Stimulated activated CD4-positive, alpha-beta T cell treated with anti-CD3 and anti-CD28 coated beads, Interleukin-4, amount 100 ng/mL, for 24 hours (primary cell): ENCODE data around the gene KIF1A.
"Not testable (repeated sequence)": the region's sequence is repeated elsewhere in the genome, so short reads cannot be mapped to it uniquely, and the experiment has no call there.

Experiments
- DNase-seq: peaks from one replicate; pipeline ENCODE4 v3.0.0-alpha.2; 2020

KIF1A gene

GRCh38 chr2:240784629-240785423 is 35.2 kb downstream of the KIF1A start:
- DNase-seq: no peak

GRCh38 chr2:240783819-240784621 is 36.0 kb downstream of the KIF1A start:
- no peak for DNase-seq

DNA sequence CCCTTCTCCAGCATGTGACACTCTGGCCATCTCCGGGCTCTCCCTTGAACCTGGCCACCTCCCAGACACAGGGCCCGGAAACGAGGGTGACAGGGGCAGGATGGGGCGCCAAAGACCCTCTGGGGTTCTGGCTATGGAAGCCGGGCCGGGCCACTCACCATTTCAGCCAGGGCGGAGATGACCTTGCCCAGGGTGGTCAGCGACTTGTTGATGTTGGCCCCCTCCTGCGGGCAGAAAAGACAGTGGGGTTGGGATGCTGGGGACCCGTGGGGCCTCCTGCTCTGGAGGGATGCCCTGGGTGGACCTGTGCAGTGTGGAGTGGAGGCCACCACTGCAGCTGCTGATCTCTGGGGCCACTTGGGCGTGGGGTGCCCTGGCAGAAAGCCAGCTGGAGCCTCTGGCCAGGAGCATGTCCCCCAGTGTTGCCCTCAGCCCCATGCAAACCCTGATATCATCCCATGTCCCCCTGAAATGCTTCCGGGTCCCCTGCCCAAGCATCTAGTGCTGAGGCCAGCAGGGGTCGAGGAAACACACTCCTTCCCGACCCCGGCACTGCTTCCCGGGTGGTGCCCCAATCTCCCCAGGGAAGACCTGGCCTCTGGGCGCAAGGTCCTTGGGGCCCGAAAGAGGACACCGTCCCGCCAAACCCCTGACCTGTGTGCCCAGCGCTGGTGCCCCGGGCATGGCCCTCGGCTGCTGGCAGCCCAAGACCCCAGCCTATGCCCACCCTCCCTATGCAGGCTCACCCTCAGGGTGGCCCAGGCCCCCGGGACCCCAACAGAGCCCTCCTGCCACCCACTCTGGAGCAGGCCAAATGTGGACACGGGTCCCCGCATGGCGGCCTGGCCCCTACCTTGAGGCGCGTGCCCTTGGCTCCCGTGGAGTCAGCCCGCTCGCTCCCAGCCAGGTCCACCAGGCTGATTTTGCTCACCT is 36.9 kb downstream of the KIF1A start:
- no peak for DNase-seq

DNA sequence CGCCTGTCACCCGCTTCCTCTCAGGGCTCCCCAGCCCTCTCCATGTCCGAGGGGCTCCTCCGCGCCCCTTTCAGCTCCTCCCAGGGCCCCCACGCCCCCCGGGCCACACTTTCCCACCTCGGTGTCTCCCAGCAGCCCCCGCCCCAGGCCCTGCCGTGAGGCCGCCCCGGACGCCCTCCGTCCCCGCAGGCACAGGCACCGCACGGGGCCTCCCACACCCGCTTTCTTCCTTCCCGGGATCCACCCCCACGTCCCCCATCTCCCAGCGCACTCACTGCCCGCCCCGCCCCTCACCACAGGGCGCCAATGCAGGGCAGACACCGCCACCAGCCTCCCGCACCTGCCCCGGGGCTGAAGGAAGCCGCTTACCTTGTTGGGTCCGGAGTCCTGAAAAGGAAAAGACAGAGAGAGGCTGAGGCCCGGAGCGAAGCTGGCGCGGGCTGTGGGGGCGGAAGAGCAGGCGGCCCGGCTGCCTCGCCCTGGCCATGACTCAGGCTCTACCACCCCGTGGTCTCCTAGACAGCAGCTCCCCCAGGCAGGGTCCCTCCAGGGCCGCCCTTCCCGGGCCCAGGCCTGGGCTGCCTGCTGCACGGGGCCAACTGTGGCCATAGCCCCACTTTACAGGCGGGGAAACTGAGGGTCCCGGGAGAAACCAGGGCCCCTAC is 37.7 kb downstream of the KIF1A start:
- no peak for DNase-seq

GRCh38 chr2:240781471-240782220 is 38.4 kb downstream of the KIF1A start:
- DNase-seq: no peak

GRCh38 chr2:240780023-240780700 is 39.9 kb downstream of the KIF1A start:
- DNase-seq: no peak

GRCh38 chr2:240779250-240779832 is 40.7 kb downstream of the KIF1A start:
- DNase-seq: not testable (repeated sequence)

DNA sequence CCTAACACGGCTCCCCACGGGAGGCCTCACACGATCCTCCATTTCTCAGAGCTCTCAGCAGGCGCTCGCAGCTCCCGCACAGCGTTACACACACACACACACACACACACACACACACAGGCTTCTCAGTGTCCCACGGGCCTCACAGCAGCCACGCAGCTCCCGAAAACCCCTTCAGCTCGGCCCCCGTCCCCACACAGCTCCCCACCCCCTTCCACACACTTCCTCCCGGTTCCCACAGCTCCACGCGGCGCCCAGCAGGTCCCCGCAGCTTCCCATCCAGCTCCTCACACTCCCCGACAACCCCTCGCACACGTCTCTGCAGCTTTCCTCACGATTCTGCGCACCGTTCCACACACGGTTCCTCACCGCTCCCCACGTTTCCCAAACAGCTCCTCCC is 41.6 kb downstream of the KIF1A start:
- no peak for DNase-seq

- DNase-seq: no peak
Observed at GRCh38 chr2:240777456-240778212, 42.4 kb downstream of the KIF1A start.

DNA sequence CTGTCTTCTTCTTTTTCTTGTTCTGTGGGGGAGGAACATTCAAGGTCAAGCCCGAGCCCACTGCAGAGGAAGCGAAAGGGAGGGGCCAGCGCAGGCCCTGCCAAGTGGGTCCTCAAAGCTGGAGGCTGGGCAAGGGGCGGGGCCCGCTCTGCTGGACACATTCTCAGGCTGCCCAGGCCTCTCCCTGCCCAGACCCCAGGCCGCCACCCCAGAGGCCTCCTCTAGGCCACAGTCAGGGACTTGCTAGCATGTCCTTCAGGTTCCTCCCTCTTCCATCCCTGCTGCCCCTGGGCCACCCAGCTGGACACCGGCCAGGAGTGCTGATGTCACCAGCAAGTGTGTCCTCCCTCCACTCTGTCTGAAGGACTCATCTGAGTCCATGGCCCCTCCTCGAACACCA is 44.1 kb downstream of the KIF1A start:
- DNase-seq: no peak

- no peak for DNase-seq
Observed at GRCh38 chr2:240774856-240775255, 45.2 kb downstream of the KIF1A start.

GRCh38 chr2:240769096-240769495 is 50.9 kb downstream of the KIF1A start:
- no peak for DNase-seq

- no peak for DNase-seq
Observed at GRCh38 chr2:240768216-240768615, 51.8 kb downstream of the KIF1A start.

GRCh38 chr2:240767341-240767740 is 52.7 kb downstream of the KIF1A start:
- DNase-seq: no peak

DNA sequence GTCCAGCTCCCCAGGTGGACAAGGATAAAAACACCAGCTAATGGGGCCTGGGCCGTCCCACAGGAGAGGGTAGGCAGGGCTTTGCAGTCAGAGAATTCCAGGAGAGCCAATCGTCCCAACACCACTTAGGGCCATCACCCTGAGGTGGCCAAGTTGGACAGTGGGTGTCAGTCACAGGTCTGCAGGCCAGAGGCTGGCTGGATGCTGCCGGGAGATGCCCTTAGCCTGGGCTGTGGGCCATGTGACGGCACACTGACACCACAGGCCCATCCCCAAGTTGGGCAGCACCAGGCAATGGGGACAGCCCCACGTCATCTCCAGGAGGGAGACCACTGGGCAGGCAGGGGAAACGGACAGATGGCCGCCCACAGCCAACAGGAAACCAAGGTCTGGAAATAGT is 53.9 kb downstream of the KIF1A start:
- no peak for DNase-seq

DNA sequence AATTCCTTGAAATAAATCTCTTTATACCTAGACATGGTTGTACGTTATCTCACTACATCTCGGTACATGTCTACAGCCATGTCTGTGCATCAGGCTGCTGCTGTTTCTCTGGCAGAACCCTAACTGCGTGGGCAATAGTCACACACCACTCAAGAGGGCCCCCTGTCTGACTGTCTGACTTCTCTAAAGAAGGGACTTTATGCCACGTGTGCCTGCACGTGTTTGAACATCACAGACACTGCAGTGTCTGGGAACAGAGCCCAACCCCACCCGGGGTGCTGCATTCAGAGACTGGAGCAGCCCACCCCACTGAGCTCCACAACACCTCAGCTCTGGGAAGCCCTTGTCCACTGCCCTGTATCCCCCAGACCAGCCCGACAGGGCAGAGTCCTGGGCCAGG is 55.0 kb downstream of the KIF1A start:
- no peak for DNase-seq

DNA sequence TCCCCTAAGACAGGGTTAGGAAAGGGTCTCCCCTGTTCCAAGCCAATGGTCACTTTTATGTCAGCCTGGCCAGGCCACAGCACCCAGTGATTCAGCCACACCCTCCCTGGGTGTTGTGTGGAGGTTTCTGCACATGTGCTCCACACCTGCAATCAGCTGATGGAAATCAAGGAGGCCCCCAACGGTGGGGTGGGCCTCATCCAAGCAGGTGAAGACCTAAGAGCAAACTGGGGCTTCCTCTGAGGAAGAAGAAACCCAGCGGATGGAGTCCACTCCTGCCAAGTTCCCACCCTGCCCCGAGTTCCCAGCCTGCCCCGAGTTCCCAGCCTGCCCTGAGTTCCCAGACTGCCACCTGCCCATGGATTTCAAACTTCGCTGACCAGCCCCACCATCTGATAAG is 55.4 kb downstream of the KIF1A start:
- no peak for DNase-seq

DNA sequence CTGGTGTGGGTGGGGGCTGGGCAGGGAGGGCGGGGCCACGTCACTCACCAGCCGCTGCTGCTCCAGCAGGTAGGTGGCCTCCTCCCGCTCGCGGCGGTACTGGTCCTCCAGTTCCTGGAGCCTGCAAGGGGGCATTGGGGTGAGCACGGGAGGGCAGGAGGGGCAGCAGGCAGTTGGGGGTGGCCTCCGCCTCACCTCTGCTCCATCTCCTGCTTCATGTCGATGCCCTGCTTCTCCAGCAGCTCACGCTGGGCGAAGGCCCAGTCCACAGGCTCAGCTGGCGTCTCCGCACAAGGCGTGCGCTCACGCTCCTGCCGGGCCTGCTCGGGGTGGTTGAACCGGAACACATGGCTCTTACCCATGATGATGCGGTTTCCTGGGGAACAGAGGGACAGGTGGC is 57.0 kb downstream of the KIF1A start:
- DNase-seq: no peak

DNA sequence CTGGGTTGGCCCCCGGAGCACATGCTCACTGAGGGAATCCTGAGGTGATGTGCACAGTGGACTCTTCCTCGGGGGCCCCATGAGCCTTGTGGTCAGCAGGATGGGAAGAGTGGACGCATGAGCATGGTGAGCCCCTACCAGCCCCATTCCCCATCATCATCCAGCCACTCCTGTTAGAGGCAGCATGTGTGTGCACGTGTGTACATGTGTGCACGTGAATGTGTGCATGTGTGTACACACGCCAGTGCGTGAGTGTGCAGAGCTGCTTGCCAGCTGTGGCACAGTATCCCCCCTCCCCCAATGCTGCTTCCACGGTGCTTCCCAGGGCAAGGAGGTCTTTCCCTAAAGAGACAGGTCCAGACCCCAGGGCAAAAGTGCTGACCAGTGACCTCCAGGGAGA is 57.8 kb downstream of the KIF1A start:
- no peak for DNase-seq
